Stimulated activated CD4-positive, alpha-beta T cell treated with anti-CD3 and anti-CD28 coated beads, Interleukin-12 subunit alpha, Interleukin-12 subunit beta, amount 100 ng/mL, for 4 hours (primary cell): ENCODE data around the gene SYTL2.
"Not testable (repeated sequence)": the region's sequence is repeated elsewhere in the genome, so short reads cannot be mapped to it uniquely, and the experiment has no call there.

Experiments
- DNase-seq: peaks from one replicate; pipeline ENCODE4 v3.0.0-alpha.2; 2020

Gene SYTL2

GRCh38 chr11:85810871-85811611 is at the start of gene SYTL2:
Gene SYTL2, minus strand, starts transcription at chr11:85811141. Its CDS starts 53,416 bp downstream, at chr11:85757725.
- DNase-seq: peak; percentile 72

- DNase-seq: not testable (repeated sequence)
These were observed 48.6 kb upstream of the SYTL2 start for GRCh38 chr11:85859541-85859940.

- DNase-seq: no peak
These were observed 46.2 kb upstream of the SYTL2 start for GRCh38 chr11:85857098-85857497.

- DNase-seq: no peak
These were observed 44.4 kb upstream of the SYTL2 start, which contains the start of gene CCDC83 for GRCh38 chr11:85855341-85855656. Gene CCDC83, plus strand, starts transcription at chr11:85855383. Its CDS starts 9,741 bp downstream, at chr11:85865124.

- peak; percentile 89 for DNase-seq
These were observed 43.8 kb upstream of the SYTL2 start for GRCh38 chr11:85854557-85855340.

- no peak for DNase-seq
These were observed 43.2 kb upstream of the SYTL2 start for GRCh38 chr11:85854212-85854556.

GRCh38 chr11:85853541-85853940 is 42.6 kb upstream of the SYTL2 start:
- not testable (repeated sequence) for DNase-seq

- DNase-seq: not testable (repeated sequence)
These were observed 41.8 kb upstream of the SYTL2 start for GRCh38 chr11:85852754-85853153.

GRCh38 chr11:85848556-85848955 is 37.6 kb upstream of the SYTL2 start:
- DNase-seq: no peak

- DNase-seq: no peak
These were observed 37.1 kb upstream of the SYTL2 start for GRCh38 chr11:85848006-85848405.

- no peak for DNase-seq
These were observed 36.5 kb upstream of the SYTL2 start for GRCh38 chr11:85847436-85847835.

- no peak for DNase-seq
These were observed 34.2 kb upstream of the SYTL2 start for GRCh38 chr11:85845124-85845631.

- no peak for DNase-seq
These were observed 33.6 kb upstream of the SYTL2 start for GRCh38 chr11:85844439-85845123.

- DNase-seq: no peak
These were observed 33.0 kb upstream of the SYTL2 start for GRCh38 chr11:85843929-85844328.

GRCh38 chr11:85840932-85841331 is 30.0 kb upstream of the SYTL2 start:
- DNase-seq: not testable (repeated sequence)

GRCh38 chr11:85835729-85836128 is 24.8 kb upstream of the SYTL2 start:
- no peak for DNase-seq

- no peak for DNase-seq
These were observed 24.3 kb upstream of the SYTL2 start for GRCh38 chr11:85835263-85835662.

GRCh38 chr11:85831050-85831449 is 20.1 kb upstream of the SYTL2 start:
- DNase-seq: no peak

GRCh38 chr11:85829172-85829571 is 18.2 kb upstream of the SYTL2 start:
- no peak for DNase-seq

GRCh38 chr11:85828640-85828978 is 17.7 kb upstream of the SYTL2 start:
- no peak for DNase-seq

GRCh38 chr11:85827748-85828639 is 17.1 kb upstream of the SYTL2 start:
- no peak for DNase-seq

- no peak for DNase-seq
These were observed 15.3 kb upstream of the SYTL2 start for GRCh38 chr11:85826116-85826855.
